ENCODE results near the gene PPP3R1.

GRCh38 chr2:68157402-68158133 lies 94.8 kb downstream of the PPP3R1 start, which contains the start of gene PNO1:
- TF ChIP-seq FOXM1 (IDR thresholded peaks at IDR 0.05; ENCODE audit: low read depth, low read length) (peak; percentile 63; the same call in 1 of the 2 replicates), POLR2AphosphoS5 (IDR thresholded peaks at IDR 0.05; ENCODE audit: low read length) (peak; percentile 83), NFXL1 (IDR thresholded peaks at IDR 0.05; ENCODE audit: borderline replicate concordance) (no peak), TAF1 (IDR thresholded peaks at IDR 0.05; ENCODE audit: borderline replicate concordance, low read depth, low read length) (peak; percentile 23; the same call in 1 of the 2 replicates), SMC3 (IDR thresholded peaks at IDR 0.05; ENCODE audit: borderline replicate concordance, low read length) (no peak), NRF1 (conservative IDR thresholded peaks at IDR 0.05; ENCODE audit: low read depth, low read length) (peak; percentile 57), GABPA (IDR thresholded peaks at IDR 0.05; ENCODE audit: low read depth) (no peak), EZH2 (IDR thresholded peaks at IDR 0.05; ENCODE audit: borderline replicate concordance, control insufficient read depth, low read depth, low read length) (no peak)

Measured in GM12878 (cell line).